ENCODE measurements around the gene C11orf21.

Gene C11orf21

DNA sequence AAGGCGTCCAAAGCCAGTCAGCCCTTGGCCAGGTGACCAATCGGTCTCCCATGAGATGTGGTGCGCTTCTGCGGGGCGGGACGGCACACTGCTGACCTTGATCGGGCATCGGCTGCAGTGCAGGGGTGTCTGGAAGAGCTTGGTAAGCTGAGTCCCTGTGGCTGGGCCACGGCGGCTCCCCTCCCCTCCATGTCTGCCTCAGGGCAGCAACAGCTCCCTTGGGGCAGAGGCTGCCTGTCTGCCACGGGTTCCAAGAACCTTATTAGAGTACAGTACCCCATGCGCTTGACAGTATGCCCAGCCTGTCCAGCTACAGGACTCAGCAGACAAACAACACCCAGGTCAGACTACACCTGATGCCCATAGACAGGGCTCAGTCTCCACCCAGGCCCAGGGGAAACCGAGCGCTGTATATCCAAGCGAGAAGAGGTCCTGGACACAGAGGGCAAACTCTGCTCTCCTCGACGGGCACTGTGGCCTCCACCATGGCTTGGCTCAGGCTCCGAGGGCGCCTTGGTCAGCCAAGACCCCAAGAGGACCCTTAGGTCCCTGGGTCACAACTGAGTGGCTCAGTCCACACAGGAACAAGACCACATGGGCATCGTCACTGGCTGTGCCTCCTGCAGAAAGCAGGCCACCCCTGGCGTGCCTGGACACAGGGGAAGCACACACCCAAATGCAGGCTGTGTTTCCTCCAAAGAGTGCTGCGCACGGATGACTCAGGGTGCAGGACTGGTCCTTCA, 19.0 kb upstream of the C11orf21 start:
- no peak for DNase-seq

DNA sequence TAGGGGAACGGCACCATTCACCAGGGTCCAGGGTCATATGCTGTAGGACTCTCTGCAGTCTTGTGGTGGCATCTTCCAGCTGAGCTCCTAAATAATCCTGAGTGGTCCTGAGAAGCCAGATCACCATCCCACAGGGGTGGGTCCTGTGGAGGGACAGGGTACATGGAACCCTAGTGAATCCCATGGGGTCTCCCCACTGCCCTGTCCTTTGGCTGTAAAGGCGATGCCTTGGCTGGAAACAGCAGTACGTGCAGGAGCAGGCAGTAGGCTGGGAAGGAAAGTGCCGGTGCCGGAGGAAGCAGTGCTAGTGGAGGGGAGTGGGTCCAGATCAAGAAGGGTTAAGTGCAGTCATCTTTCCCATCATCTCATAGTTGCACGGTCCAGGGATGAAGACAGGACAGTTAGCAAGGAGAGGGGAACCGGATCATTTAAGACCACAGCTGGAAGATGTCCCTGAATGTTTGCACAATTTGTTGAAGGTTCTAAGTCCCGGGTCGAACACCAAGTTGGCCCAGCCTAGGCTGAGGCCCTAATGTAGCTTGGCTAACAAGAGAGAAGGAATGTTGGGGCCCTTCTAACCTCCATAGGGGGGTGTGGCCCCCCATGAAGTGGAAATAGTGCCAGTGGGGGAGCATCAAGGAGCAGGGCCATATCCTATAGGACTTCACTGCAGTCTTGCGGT, 18.2 kb upstream of the C11orf21 start:
- no peak for DNase-seq

DNA sequence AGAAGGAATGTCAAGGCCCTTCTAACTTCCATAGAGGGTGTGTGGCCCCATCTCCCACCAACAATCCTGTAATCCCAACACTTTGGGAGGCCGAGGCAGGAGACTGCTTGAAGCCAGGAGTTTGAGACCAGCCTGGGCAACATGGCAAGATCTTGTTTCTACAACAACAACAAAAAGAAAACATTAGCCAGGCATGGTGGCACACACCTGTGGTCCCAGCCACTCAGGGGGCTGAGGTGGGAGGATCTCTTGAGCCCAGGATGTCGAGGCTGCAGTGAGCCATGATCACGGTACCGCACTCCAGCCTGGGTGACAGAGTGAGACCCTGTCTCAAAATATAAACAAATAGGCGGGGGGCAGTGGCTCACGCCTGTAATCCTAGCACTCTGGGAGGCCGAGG, 17.0 kb upstream of the C11orf21 start:
- no peak for DNase-seq

DNA sequence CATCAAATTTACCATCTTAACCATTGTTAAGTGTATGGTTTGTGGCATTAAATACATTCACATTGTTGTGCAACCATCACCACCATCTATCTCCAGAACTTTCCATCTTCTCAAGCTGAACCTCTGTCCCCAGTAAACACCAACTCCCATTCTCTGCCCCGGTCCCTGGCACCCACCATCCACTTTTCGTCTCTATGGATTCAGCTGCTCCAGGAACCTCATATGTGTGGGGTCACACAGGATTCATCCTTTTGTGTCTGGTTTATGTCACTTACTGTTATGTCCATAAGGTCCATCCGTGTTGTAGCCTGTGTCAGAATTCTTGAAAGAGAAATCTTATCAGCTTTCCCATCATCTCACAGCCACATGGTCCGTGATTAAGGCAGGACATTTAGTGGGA, 16.4 kb upstream of the C11orf21 start:
- DNase-seq = no peak

DNA sequence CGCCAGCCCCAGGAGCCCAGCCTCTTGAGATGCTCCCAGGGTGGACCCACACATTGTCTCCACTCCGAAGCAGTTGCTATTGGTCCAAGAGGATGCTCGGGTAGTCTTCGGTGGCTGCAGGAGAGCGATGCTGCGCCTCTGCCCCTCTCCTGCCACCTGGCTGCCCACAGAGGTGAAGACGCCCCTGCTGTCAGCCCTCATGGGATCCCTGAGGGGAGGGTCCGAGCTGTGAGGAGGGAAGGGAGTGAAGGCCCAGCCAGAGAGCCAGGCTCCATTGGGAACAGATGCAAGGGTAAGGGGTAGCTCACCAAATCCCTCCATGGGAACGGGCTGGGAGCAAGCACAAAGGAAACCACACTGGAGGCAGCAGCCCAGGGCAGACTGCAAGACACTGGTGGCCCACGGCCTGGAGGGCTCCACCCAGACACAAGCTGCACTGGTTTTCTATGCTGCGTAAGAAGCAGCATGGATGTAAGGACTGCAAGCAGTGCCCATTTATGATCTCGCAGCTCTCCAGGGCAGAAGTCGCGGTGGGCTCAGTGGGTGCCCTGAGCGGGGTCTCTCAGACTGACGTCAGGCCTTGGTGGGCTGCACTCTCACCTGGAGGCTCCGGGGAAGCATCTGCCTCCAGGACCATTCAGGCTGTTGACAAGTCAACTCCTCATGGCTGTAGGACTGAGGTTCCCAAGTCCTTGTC, 15.8 kb upstream of the C11orf21 start:
- DNase-seq = no peak

DNA sequence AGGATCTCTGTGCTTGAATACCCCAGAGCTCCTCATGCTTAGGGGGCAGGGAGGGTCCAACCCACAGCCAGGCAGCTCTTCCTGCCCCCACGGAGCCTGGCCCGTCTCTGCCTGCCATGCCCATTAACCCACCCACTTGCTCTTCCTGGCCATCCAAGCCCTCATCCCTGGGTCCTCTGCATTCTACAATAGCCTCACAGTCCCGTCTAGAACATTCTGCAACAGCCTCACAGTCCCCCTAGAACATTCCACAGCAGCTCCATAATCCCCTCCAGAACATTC, 15.2 kb upstream of the C11orf21 start:
- no peak for DNase-seq

DNA sequence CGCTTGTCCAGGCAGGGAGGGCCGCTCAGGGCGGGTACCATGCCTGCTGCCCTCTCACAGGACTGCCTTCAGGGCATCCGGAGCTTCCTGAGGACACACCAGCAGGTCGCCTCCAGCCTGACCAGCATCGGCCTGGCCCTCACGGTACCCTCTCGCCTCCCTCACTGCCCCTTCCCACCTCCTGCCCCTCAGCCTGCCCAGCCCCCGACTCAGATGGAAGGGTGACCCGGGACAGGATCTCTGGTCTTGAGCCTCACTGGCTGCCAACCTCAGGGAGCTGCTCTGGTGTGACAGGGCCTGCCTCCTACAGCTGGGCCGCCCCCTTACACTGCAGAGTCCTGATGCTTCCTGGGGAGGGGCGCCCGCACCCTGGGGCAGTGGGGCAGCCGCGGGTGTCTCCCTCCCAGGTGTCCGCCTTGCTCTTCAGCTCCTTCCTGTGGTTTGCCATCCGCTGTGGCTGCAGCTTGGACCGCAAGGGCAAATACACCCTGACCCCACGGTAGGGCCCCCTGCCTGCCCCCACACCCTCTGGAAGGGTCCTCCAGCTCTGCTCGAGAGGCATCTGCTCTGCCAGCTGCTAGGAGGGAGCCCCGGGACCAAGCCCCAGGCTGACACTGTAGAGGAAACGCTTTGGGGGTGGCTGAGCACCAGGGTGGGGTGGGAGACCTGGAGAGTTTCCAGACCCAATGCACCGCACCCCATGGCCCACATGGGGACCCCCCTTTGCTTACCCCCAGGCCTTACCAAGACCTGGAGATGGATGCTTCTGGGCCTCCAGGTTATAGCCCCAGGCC, 14.6 kb upstream of the C11orf21 start:
- no peak for DNase-seq

DNA sequence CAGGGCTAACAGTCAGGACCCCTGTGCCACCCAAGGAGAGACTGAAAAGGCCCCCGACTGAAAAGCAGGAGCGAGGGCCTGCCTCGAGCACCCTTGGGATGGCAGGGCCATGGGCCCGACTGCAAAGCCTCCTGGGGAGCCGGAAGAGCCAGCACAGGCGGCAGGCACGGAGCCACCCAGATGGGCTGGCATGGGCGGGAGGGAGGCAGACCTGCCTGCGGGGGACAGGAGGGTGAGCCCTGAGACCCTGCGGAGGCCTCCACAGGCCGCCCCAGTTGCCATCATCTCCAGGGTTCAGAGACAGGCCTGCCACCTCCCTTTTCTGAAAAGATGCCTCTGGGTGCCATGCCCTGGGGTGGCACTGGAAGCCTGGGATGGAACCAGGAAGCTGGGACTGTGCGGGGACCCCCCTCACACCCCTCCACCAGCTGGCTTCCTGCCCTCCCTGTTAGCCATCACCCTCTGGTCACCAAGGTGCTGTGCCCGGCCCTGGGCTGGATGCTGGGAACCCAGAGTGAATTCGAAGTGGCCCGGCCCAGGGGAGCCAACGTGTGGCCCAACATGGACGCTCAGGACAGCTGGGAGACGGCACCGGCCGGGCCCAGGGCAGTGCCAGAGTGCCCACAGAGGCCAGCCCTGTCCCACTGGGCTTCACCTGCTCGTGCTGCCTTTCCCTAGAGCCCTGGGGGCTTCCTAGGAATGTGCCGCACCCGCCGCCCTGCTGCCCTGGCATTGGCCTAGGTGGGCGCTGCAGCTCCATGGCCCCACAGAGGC, 13.9 kb upstream of the C11orf21 start:
- DNase-seq = no peak

DNA sequence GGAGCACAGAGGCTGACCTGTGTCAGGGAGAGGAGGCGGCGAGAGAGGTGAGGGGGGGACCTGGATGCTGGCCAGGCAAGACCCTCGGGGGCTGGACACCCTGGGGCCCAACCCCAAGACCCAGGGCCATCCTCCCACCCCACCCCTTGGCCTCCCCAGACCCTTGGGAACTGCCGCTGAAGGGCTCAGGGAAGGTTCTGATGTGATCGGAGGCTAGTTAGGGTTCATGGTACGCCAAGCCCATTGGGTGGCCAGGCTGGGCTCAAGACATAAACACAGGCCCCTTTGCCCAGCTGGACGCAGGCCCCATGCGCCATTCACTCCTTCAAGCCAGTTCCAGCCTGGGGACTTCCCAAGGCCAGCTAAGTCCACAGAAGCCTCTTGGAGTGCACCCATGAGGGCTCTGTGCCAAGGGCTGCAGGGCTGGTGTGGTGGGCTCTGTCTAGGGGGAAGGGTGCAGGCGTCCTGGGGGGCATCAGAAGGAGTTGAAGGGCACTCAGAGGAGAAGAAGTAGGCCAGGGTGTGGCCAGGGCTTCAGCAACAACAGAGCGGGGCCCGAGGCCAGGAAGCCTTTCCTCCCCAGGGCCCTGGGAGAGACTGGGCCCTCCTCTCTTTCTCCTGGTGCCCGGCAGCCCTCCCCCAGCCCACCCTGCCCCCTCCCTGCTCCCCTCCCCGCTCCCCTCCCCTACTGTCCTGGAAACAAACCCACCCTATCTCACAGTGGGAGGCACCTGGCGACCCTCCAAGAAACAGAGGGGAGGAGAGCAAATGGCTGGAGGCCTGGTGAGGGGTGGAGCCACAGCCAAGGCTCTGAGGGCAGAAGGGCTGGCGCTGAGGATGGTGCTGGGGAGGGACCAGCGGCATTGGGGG, 13.0 kb upstream of the C11orf21 start:
- no peak for DNase-seq

DNA sequence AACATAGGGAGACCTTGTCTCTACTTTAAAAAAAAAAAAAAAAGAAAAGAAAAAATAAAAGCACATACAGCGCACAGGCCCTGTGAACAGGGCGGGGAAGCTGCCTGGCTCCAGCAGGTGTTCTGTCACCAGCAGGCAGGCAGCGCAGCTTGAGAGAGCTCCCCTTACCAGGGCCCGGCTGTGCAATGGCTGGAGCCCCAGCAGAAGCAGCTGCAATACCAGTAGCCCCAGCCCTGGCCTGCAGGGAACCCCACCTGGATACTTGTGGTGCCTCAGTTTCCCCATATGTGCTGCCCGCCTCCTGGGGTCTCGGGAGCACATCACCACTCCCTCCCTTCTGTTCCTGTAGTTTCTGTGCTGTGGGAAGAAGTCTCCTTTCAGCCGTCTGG, 12.4 kb upstream of the C11orf21 start:
- DNase-seq = no peak

DNA sequence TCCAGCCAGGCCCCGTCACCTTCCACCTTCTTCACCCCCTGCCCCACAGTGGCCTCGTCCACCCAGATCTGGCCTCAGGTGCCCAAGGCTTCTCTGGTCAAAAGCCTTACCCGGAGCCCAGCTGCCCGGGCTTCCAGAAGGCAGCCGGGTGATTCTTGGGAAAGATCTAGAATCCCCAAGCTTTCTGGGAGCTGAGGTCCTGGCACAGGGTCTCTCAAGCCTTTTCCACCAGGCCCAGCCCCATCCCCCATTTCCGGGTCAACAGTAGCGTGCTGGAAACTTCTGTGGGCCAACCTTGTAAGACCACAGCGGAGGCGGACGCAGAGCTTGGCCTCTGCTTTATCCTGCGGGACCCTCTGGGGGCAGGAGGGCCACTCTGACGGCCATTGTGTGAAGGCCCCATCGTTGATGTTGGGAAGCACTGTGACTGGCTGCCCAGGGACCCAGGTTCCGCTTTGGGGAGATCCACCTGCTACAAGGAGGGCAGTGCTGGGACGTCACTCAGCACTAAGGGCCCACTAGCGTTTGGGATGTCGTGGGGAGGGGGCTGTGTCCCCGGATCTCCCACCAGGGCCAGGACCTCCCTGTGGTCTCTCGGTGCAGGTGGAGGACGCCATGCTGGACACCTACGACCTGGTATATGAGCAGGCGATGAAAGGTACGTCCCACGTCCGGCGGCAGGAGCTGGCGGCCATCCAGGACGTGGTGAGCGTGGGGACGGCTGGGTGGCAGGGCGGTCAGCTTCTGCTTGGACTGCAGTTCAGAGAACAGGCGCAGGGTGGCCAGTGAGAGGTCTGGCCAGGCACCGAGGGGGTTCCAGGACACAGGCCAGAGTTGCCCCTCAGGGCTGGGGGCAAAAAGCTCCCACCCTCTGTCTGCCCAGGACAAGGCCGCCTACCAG, 11.6 kb upstream of the C11orf21 start:
- no peak for DNase-seq

DNA sequence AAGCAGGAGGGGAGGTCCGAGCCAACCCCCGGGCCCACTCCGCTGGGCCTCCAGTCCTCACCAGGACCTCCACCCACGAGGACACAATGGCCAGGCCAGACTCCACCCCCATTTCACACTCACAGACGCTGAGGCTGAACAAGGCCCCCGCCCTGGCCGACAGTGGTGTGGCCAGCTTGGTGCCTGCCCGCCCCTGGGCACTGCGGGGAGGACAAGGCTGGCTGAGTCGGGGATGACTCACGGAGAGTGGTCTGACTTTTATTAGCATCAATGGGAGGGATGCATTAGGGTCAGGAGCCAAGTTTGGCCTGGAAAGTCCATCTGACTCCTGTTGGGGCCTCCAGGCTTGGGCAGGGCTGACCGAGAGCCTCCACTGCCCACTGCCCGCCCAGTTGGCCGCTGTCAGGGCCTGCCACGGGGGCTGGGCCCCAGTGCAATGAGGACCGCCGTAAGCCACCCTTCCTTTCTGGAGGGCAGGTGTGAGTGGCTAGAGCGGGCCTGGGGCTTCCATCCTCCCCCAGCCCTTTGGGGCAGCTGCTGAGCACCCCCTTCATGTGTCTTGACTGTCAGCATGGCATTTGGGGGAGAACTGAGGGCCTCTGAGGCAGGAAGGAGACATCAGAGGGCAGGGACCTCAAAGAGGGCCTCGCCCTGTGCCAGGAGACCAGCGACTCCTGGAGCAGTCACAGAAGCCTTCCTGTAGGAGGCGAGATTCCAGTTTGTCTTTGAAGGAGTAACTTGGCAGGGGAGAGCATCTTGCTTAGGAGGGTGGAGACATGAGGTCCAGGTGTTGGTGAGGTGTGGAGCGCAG, 10.7 kb upstream of the C11orf21 start:
- DNase-seq = no peak

DNA sequence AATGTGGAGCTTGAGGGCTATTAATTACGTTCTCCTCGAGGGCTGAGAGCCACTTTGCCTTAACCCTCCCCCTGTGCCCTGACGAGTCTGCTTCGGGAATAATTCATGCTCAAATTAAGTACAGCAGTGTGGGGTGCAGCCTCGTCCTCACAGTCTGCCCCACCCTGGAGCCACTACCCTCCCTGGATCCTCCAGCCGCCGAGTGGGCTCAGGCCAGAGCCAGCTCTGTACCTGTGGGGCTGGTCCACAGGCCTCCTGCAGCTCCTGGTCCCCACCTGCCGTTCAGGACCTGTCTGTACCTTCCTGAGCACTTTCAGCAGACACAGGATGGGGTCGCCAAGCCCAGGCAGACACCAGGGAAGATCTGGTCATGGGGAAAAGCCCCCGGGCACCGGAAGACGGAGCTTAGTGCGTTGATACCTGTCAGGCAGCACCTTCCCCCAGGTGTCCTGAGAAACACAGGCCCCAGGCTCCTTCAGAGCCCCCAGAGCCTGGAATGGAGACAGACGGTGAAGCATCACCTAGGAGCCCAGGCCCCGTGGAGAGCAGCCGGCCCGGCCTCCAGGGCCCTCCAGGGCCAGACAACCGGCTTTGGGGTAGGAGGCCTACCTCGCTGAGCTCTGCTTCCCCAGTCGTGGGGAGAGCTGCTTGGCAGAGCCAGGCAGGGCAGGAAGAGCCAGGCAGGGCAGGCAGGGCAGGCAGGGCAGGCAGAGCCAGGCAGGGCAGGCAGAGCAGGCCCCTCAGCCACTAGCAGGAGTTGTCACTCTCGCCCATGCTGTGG, 9.8 kb upstream of the C11orf21 start:
- no peak for DNase-seq

DNA sequence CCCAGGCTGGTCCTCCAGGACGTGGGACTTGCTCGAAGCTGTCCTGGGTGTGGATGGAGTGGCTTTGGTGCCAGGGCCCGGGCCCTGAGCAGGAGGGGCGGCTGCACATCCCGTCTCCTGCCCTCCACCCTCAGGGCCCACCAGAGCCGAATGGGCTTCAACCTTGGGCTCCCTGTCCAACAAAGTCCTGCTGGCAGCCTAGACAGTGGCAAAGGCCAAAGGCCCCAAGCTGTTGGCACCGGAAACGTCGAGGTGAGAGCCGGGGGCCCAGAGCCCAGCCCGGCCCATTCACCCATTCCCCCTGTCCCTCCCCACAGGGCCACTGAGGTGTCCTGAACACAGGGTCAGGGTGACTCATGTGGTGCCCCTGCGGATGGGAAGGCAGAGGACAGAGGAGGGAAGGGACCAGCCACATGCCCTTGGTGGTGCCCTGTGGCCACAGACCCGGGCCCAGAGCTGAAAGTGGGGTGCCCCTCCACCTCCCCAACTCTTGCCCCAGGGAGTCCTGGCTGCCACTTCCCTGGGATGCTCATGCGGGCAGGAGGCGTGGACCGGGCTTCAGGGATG, 9.2 kb upstream of the C11orf21 start:
- DNase-seq = no peak

DNA sequence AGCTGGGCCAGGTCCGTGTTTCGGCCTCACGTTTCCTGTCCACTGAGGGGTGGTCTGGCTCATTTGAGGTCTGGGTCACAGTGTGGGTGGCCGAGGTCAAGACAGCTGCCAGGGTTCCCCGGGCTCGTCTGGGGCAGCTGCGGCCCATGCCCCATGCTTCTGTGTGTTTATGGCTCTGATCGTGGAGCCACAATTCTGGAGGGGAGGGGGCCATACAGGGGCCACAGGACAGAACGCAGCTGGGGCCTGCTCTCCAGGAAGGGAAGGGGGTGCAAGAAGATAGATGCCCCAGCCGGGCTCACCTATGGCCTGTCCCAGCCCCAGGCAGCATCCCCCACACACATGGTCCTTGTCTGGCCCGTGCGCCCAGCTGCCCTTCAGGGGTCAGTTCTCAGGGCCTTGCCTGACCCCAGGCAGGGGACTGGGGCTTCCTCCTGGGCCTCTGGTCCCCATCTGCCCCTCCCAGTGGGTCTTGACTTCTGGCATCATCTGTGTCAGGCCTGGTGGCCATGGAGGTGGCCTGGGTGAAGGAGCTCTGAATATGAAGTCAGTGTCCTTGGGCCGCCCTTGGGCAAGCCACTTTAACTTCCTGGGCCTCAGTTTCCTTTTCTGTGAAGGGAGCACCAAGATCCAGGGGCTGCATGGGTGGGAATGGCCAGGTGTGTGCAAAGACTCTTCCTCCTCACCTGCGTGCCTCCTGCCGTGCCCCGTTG, 8.5 kb upstream of the C11orf21 start:
- DNase-seq = no peak

DNA sequence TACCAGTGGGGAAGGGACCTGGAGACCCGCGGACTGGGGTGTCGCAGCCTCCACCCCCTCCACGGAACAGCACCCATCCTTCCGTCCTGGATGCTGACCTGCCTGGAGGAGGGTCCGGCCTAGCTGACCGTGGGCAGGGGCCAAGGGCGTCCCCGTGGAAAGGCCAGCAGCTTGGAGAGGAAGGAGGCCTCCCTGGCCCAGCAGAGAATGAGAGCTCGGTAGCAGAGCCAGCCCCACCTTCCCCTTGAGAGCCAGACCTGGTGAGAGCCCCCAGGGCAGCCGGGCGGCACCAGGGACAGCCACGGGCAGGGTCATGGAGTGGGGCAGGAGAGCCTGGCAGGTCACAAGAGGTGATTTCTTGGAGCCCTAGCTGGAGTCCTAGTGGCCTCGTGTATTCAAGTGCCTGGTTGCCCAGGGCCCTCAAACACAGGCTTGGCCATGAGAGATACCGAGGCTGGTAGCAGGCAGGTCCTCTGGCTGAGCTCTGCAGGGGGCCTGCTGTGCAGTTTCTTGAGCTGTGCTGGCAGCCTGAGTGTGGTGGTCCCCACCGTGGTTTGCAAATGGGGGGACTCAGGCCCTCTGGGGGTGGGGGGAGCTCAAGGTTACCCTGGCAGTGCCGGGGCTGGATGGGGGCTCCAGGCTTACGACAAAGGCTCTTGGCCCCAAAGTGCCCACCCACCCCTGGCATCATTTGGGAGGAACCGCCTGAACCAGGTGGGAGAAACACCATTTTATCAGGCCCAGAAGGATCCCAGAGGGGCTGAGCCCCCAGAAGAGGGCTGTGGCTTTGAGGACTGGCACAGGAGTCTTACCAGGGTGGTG, 7.7 kb upstream of the C11orf21 start:
- no peak for DNase-seq

DNA sequence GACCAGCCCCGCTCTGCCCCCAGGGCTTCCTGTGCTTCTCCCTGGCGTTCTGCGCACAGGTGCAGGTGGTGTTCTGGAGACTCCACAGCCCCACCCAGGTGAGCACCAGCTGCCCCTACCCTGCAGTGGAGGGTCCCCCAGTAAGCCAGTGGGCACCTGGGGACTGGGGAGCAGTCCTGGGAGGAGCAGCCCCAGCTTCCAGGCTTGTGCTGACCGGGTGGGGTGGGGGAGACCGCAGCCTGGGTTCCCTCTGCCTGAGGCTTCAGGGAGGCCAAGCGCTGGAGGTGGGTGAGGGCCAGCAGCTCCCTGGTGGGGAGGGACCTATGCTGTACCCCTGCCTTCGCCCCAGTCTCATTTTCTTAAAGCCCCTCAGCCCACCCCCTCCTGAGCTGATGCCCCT, 7.0 kb upstream of the C11orf21 start:
- no peak for DNase-seq

Data from SHP77 treated with DMSO at 0.1 percent for 48 hours (cell line).